GM23338 (cell line): ENCODE results near the gene TRNAU1AP.
"Not testable (repeated sequence)": the region's sequence is repeated elsewhere in the genome, so short reads cannot be mapped to it uniquely, and the experiment has no call there.

Source experiments
- EZH2phosphoT487 ChIP-seq: fragments of 200-600 bp; sonication (generic); IDR thresholded peaks from one replicate; pipeline ENCODE4 v1.8.1; 2018; ENCODE audit warnings: antibody characterized with exemption; ENCODE audit not compliant: unreplicated experiment
- TF ChIP-seq, protein P1 (sequence below), 2 experiments: fragments of 200-600 bp in 1 of 2; sonication (generic) in 1 of 2; conservative IDR thresholded peaks; 2 replicates each; pipeline versions ENCODE4 v1.5.1 to v1.6.1; 2016 to 2017; ENCODE audit warnings: antibody characterized with exemption in 2 of 2, low read depth in 2 of 2, mild to moderate bottlenecking in 2 of 2, moderate library complexity in 1 of 2
- TF ChIP-seq, protein P2 (sequence below): IDR thresholded peaks from one replicate; pipeline ENCODE4 v1.6.1; 2018; ENCODE audit warnings: antibody characterized with exemption; ENCODE audit not compliant: unreplicated experiment

DNA sequence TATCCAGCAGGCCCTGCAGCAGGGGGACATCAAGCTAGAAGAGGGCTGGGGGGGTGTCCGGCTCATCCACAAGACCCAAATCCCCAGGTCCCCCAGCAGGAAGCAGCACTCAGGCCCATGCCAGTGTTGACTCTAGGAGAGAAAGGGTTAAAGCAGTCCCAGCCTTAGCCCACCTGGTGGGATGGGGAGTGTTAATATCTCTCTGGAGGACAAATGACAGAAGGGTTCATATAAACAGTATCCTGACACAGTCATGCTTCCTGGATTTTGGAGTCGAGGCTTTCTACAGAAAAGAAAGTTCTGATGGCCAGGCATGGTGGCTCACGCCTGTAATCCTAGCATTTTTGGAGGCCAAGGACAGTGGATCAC, 41.1 kb downstream of the TRNAU1AP start:
- TF ChIP-seq, protein P1, sequence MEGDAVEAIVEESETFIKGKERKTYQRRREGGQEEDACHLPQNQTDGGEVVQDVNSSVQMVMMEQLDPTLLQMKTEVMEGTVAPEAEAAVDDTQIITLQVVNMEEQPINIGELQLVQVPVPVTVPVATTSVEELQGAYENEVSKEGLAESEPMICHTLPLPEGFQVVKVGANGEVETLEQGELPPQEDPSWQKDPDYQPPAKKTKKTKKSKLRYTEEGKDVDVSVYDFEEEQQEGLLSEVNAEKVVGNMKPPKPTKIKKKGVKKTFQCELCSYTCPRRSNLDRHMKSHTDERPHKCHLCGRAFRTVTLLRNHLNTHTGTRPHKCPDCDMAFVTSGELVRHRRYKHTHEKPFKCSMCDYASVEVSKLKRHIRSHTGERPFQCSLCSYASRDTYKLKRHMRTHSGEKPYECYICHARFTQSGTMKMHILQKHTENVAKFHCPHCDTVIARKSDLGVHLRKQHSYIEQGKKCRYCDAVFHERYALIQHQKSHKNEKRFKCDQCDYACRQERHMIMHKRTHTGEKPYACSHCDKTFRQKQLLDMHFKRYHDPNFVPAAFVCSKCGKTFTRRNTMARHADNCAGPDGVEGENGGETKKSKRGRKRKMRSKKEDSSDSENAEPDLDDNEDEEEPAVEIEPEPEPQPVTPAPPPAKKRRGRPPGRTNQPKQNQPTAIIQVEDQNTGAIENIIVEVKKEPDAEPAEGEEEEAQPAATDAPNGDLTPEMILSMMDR (conservative IDR thresholded peaks at IDR 0.05; ENCODE audit: low read depth in 2 of 2) = not testable (repeated sequence)
- not testable (repeated sequence) for TF ChIP-seq EZH2phosphoT487
- TF ChIP-seq, protein P2, sequence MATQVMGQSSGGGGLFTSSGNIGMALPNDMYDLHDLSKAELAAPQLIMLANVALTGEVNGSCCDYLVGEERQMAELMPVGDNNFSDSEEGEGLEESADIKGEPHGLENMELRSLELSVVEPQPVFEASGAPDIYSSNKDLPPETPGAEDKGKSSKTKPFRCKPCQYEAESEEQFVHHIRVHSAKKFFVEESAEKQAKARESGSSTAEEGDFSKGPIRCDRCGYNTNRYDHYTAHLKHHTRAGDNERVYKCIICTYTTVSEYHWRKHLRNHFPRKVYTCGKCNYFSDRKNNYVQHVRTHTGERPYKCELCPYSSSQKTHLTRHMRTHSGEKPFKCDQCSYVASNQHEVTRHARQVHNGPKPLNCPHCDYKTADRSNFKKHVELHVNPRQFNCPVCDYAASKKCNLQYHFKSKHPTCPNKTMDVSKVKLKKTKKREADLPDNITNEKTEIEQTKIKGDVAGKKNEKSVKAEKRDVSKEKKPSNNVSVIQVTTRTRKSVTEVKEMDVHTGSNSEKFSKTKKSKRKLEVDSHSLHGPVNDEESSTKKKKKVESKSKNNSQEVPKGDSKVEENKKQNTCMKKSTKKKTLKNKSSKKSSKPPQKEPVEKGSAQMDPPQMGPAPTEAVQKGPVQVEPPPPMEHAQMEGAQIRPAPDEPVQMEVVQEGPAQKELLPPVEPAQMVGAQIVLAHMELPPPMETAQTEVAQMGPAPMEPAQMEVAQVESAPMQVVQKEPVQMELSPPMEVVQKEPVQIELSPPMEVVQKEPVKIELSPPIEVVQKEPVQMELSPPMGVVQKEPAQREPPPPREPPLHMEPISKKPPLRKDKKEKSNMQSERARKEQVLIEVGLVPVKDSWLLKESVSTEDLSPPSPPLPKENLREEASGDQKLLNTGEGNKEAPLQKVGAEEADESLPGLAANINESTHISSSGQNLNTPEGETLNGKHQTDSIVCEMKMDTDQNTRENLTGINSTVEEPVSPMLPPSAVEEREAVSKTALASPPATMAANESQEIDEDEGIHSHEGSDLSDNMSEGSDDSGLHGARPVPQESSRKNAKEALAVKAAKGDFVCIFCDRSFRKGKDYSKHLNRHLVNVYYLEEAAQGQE = not testable (repeated sequence)
